H1 (cell line): Measurements from ENCODE around the gene GPR157. TPM values are rescaled to one million over a fixed set of nuclear protein-coding genes. Genes with fewer than 3 reads are reported as not detected.
A peak's percentile ranks its signal among the peaks of the same experiment; 100 is the strongest.

Source experiments
- CTCF ChIA-PET: fragments of 300-600 bp; sonication (Branson Sonifier 250); formaldehyde crosslinking; loops from one replicate; lab custom pipeline; 2021; ENCODE audit not compliant: partially characterized antibody; lab: Charles Lee
- POLR2A ChIA-PET: fragments of 300-600 bp; sonication (Branson Sonifier 250); formaldehyde crosslinking; loops from one replicate; lab custom pipeline; 2021; ENCODE audit warnings: inconsistent platforms; ENCODE audit not compliant: partially characterized antibody; lab: Charles Lee
- DNase-seq, 2 experiments: peaks; one replicate each; pipeline versions ENCODE4 v3.0.0 to v3.0.0-alpha.2; 2010 to 2022; ENCODE audit warnings: low spot score in 2 of 2, low read depth in 1 of 2, mixed read lengths in 1 of 2
- FAIRE-seq: peaks from 2 replicates; lab custom pipeline; 2011; peaks lifted over from hg19 to GRCh38; lab: Jason Lieb, UNC
- H2AFZ ChIP-seq: 2 replicates; pipeline ENCODE4 v1.8.1; 2012; ENCODE audit warnings: low read length, inconsistent platforms
- H2AK5ac ChIP-seq: 2 replicates; pipeline ENCODE4 v1.6.1; 2013; ENCODE audit warnings: low read depth, low read length
- H2BK120ac ChIP-seq: replicated peaks from 2 replicates; pipeline ENCODE3; 2013; ENCODE audit warnings: low read depth, low read length, inconsistent platforms
- H2BK12ac ChIP-seq: 2 replicates; pipeline ENCODE4 v1.6.1; 2013; ENCODE audit warnings: low read depth, low read length
- H2BK15ac ChIP-seq: 2 replicates; pipeline ENCODE4 v1.6.1; 2013; ENCODE audit warnings: low read length
- H2BK20ac ChIP-seq: 2 replicates; pipeline ENCODE4 v1.6.1; 2013; ENCODE audit warnings: low read length
- H2BK5ac ChIP-seq: 2 replicates; pipeline ENCODE4 v1.6.1; 2013; ENCODE audit warnings: low read depth, low read length
- H3K14ac ChIP-seq: 2 replicates; pipeline ENCODE4 v1.6.1; 2013; ENCODE audit warnings: inconsistent platforms; ENCODE audit not compliant: insufficient read length
- H3K18ac ChIP-seq: 2 replicates; pipeline ENCODE4 v1.6.1; 2013; ENCODE audit warnings: low read length; ENCODE audit errors: extremely low read depth
- H3K23ac ChIP-seq: 2 replicates; pipeline ENCODE4 v1.6.1; 2013; ENCODE audit warnings: inconsistent platforms; ENCODE audit not compliant: insufficient read length
- H3K23me2 ChIP-seq: 2 replicates; pipeline ENCODE4 v1.6.1; 2013; ENCODE audit warnings: low read depth, low read length
- H3K27ac ChIP-seq: 2 replicates; pipeline ENCODE4 v1.6.1; 2011; ENCODE audit warnings: low read depth, low read length, inconsistent platforms
- H3K27me3 ChIP-seq, 4 experiments: replicated peaks in 1 of 4; 1 replicate in 1 of 4; 2 replicates in 3 of 4; pipeline versions ENCODE4 v1.6.1 to v1.8.1; 2011 to 2013; ENCODE audit warnings: low read length in 3 of 4, mild to moderate bottlenecking in 3 of 4, inconsistent platforms in 2 of 4, mixed read lengths in 2 of 4, moderate library complexity in 1 of 4; ENCODE audit not compliant: control insufficient read depth in 3 of 4, insufficient read depth in 3 of 4; ENCODE audit errors: extremely low read depth in 1 of 4
- H3K36me3 ChIP-seq, 4 experiments: 2 replicates each; pipeline versions ENCODE4 v1.6.1 to v1.8.1; 2011 to 2013; ENCODE audit warnings: mild to moderate bottlenecking in 4 of 4, low read length in 3 of 4, moderate library complexity in 2 of 4, control low read depth in 1 of 4, inconsistent platforms in 1 of 4; ENCODE audit not compliant: insufficient read depth in 4 of 4, control insufficient read depth in 2 of 4
- H3K4ac ChIP-seq: replicated peaks from 2 replicates; pipeline ENCODE3; 2013; ENCODE audit warnings: low read length, low read depth, mixed read lengths, inconsistent platforms; ENCODE audit not compliant: insufficient read length
- H3K4me1 ChIP-seq, 4 experiments: replicated peaks in 1 of 4; 1 replicate in 1 of 4; 2 replicates in 3 of 4; pipeline versions ENCODE4 v1.6.1 to v1.8.1; 2011 to 2013; ENCODE audit warnings: low read length in 3 of 4, inconsistent platforms in 2 of 4, mixed read lengths in 1 of 4; ENCODE audit not compliant: insufficient read depth in 4 of 4, control insufficient read depth in 3 of 4
- H3K4me2 ChIP-seq, 2 experiments: 2 replicates each; pipeline versions ENCODE4 v1.6.1 to v1.8.1; 2011 to 2013; ENCODE audit warnings: low read depth in 2 of 2, low read length in 2 of 2, control low read depth in 1 of 2, inconsistent platforms in 1 of 2, mild to moderate bottlenecking in 1 of 2; ENCODE audit not compliant: insufficient read depth in 1 of 2
- H3K4me3 ChIP-seq, 4 experiments: fragments of 200-600, 300-600 bp in 1 of 4; sonication (generic), shearing (Covaris generic), sonication (Bioruptor Twin) in 1 of 4; 2 replicates each; pipeline versions ENCODE4 v1.5.1 to v1.8.1; 2011 to 2016; ENCODE audit warnings: low read length in 4 of 4, low read depth in 3 of 4, control low read depth in 2 of 4, inconsistent platforms in 2 of 4, mild to moderate bottlenecking in 2 of 4, mixed read lengths in 1 of 4, moderate library complexity in 1 of 4; ENCODE audit not compliant: insufficient read depth in 2 of 4; ENCODE audit errors: extremely low read depth in 1 of 4
- H3K56ac ChIP-seq: replicated peaks from 2 replicates; pipeline ENCODE3; 2013; ENCODE audit warnings: low read depth, mild to moderate bottlenecking, mixed read lengths, low read length, inconsistent platforms; ENCODE audit not compliant: insufficient read length
- H3K79me1 ChIP-seq: 2 replicates; pipeline ENCODE4 v1.6.1; 2013; ENCODE audit warnings: low read depth, low read length, control low read depth
- H3K79me2 ChIP-seq, 2 experiments: 2 replicates each; pipeline versions ENCODE4 v1.6.1 to v1.8.1; 2012 to 2013; ENCODE audit warnings: low read length in 2 of 2, mild to moderate bottlenecking in 2 of 2, inconsistent platforms in 1 of 2; ENCODE audit not compliant: insufficient read depth in 2 of 2, control insufficient read depth in 1 of 2
- H3K9ac ChIP-seq, 4 experiments: replicated peaks in 1 of 4; 1 replicate in 1 of 4; 2 replicates in 3 of 4; pipeline versions ENCODE4 v1.6.1 to v1.8.1; 2011 to 2013; ENCODE audit warnings: low read depth in 3 of 4, low read length in 3 of 4, control low read depth in 2 of 4, mild to moderate bottlenecking in 2 of 4, moderate library complexity in 2 of 4, inconsistent platforms in 1 of 4; ENCODE audit errors: extremely low read depth in 1 of 4
- H3K9me3 ChIP-seq, 2 experiments: 2 replicates each; pipeline versions ENCODE4 v1.6.1 to v1.8.1; 2012 to 2013; ENCODE audit warnings: mild to moderate bottlenecking in 2 of 2, moderate library complexity in 2 of 2, control low read depth in 1 of 2, inconsistent platforms in 1 of 2, low read depth in 1 of 2, low read length in 1 of 2, mixed read lengths in 1 of 2; ENCODE audit not compliant: insufficient read depth in 2 of 2
- H4K20me1 ChIP-seq, 2 experiments: replicated peaks in 1 of 2; 2 replicates each; pipeline versions ENCODE3 to v1.8.1; 2011 to 2013; ENCODE audit warnings: inconsistent platforms in 2 of 2, low read length in 2 of 2, mild to moderate bottlenecking in 1 of 2; ENCODE audit not compliant: insufficient read depth in 2 of 2, control insufficient read depth in 1 of 2
- H4K5ac ChIP-seq: 2 replicates; pipeline ENCODE4 v1.6.1; 2013; ENCODE audit warnings: low read length, low read depth, mixed read lengths, inconsistent platforms; ENCODE audit not compliant: insufficient read length
- H4K8ac ChIP-seq: 2 replicates; pipeline ENCODE4 v1.8.0; 2013; ENCODE audit warnings: mild to moderate bottlenecking, moderate library complexity, low read length, inconsistent platforms; ENCODE audit not compliant: insufficient read depth; ENCODE audit errors: extremely low read depth
- H4K91ac ChIP-seq: replicated peaks from 2 replicates; pipeline ENCODE3; 2013; ENCODE audit warnings: low read length, mixed read lengths, inconsistent platforms; ENCODE audit not compliant: insufficient read length
- KDM4A ChIP-seq: IDR thresholded peaks from one replicate; pipeline ENCODE4 v1.7.1; 2012; ENCODE audit warnings: low read depth, mild to moderate bottlenecking, moderate library complexity, low read length, inconsistent platforms; ENCODE audit not compliant: severe bottlenecking
- NANOG ChIP-seq: IDR thresholded peaks from 2 replicates; pipeline ENCODE4 v1.6.1; 2011; ENCODE audit warnings: low read length, low read depth, mild to moderate bottlenecking, inconsistent platforms; ENCODE audit not compliant: insufficient read depth, poor library complexity, severe bottlenecking
- WGBS, 2 experiments: shearing (Covaris generic) in 1 of 2; methylation state at CpG; one replicate each; pipeline versions ENCODE4 v1.1.6 to v1.1.7; 2013 to 2015; ENCODE audit warnings: low lambda C conversion rate in 2 of 2, mixed read lengths in 2 of 2, inconsistent platforms in 1 of 2, low coverage in 1 of 2, missing lambda C conversion rate in 1 of 2; ENCODE audit not compliant: insufficient replicate concordance in 2 of 2, insufficient coverage in 1 of 2, insufficient read length in 1 of 2; ENCODE audit errors: extremely low coverage in 1 of 2, missing lambda C conversion rate in 1 of 2; 5-methylcytosine and 5-hydroxymethylcytosine counted together
- polyA plus RNA-seq, 7 experiments: library from polyadenylated mRNA; depleted of rRNA in 3 of 7; stranded (reverse) in 5 of 7; unstranded in 2 of 7; fragments of >200 nt in 5 of 7; fragments of 200-250 nt in 2 of 7; gene quantifications; 1 replicate in 5 of 7; 2 replicates in 1 of 7; 4 replicates in 1 of 7; pipeline versions ENCODE4 v1.2.1 to v1.2.3, GENCODE V29; 2011 to 2013; ENCODE audit warnings: missing spikeins in 2 of 7, mixed read lengths in 2 of 7
- total RNA-seq: library from RNA; stranded (reverse); fragmentation: NEBNext Ultra II Directional; extraction: Animal tissue kit (Norgen Biotek cat#: 25700); gene quantifications from 2 replicates; pipeline ENCODE4 v1.2.1, GENCODE V29; 2021
- TF ChIP-seq, protein P1 (sequence below), 3 experiments: IDR thresholded peaks; 1 replicate in 2 of 3; 2 replicates in 1 of 3; pipeline versions ENCODE4 v1.5.1 to v1.6.1; 2011; ENCODE audit warnings: low read length in 3 of 3, mild to moderate bottlenecking in 3 of 3, inconsistent platforms in 2 of 3, low read depth in 1 of 3, moderate library complexity in 1 of 3; ENCODE audit not compliant: insufficient read depth in 1 of 3; ENCODE audit errors: control extremely low read depth in 1 of 3

Gene GPR157
- total and polyA plus RNA-seq, 2 of the 8 experiments (the other 6 are each of a cell fraction or from before 2014, with no cell fraction given) = 1.0 to 11.0 TPM

DNA sequence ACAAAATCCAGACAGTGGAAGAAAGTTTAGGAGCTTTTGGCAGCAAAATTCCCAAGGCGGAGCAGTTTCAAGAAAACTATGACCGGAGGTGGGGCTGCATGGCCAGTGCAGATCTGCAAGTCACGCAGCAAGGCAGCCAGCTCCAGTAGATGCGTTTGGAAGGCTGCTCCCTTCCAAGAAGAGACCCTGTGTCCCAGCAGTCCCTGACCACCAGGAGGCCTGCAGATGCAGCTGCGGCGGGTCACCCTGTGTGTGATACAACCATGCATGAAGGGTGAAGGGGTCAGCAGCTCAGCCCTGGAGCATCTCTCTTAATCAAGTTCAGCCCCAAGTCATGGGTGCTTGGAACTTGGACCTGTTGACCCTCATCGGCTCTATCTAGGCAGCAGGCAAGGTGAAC, 29.3 kb downstream of the GPR157 start:
- Histone ChIP-seq H3K9me3 (peaks cover 12 to 18% of the 10 kb centered on the region in 2 experiments), H4K20me1 (no peaks in the 10 kb centered on the region), H2AFZ (no peak overlapping the region), H3K79me2 (no peaks in the 10 kb centered on the region), H3K36me3 (no peaks in the 10 kb centered on the region), H3K4ac (no peak overlapping the region), H3K27ac (no peak overlapping the region), H2BK120ac (no peak overlapping the region), H3K4me3 (no peak overlapping the region), H3K4me2 (no peak overlapping the region), H3K9ac (no peak overlapping the region), H3K18ac (no peak overlapping the region), H3K27me3 (no peaks in the 10 kb centered on the region), H3K23me2 (no peaks in the 10 kb centered on the region), H4K8ac (no peak overlapping the region), H3K23ac (no peak overlapping the region), H2BK15ac (no peak overlapping the region), H2BK12ac (no peak overlapping the region), H3K79me1 (no peaks in the 10 kb centered on the region), H4K91ac (no peak overlapping the region), H3K14ac (no peak overlapping the region), H4K5ac (no peak overlapping the region), H2AK5ac (no peak overlapping the region), H2BK20ac (no peak overlapping the region), H2BK5ac (no peak overlapping the region), H3K4me1 (peaks cover 0 to 2% (median 0%) of the 10 kb centered on the region in 4 experiments; a peak in 2 of 7 replicates), H3K56ac (no peak overlapping the region)
- FAIRE-seq (no peak), DNase-seq (no peak)
- WGBS, 2 experiments = 88% methylated on average over 7 of the region's 7 CpGs; no CpG with 5 or more reads in 1 of the 2 experiments
- CTCF ChIA-PET = interaction anchor here (1.1 to 13.9 kb wide), 12 partner anchors 8 to 255 kb away, joined by 3 to 156 read pairs (median 4); no protein-coding TSS in a partner anchor
- POLR2A ChIA-PET = interaction anchor here (4.0 kb wide), 1 partner anchor 90 kb away, joined by 26 read pairs; no protein-coding TSS in a partner anchor
- TF ChIP-seq, protein P1, sequence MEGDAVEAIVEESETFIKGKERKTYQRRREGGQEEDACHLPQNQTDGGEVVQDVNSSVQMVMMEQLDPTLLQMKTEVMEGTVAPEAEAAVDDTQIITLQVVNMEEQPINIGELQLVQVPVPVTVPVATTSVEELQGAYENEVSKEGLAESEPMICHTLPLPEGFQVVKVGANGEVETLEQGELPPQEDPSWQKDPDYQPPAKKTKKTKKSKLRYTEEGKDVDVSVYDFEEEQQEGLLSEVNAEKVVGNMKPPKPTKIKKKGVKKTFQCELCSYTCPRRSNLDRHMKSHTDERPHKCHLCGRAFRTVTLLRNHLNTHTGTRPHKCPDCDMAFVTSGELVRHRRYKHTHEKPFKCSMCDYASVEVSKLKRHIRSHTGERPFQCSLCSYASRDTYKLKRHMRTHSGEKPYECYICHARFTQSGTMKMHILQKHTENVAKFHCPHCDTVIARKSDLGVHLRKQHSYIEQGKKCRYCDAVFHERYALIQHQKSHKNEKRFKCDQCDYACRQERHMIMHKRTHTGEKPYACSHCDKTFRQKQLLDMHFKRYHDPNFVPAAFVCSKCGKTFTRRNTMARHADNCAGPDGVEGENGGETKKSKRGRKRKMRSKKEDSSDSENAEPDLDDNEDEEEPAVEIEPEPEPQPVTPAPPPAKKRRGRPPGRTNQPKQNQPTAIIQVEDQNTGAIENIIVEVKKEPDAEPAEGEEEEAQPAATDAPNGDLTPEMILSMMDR (IDR thresholded peaks at IDR 0.05; ENCODE audit: control extremely low read depth in 1 of 3, insufficient read depth in 1 of 3, low read depth in 1 of 3, low read length in 3 of 3) = peak in 2 of 3 experiments; percentile 5 to 18; a peak in 1 of 4 replicates
- no peak for TF ChIP-seq NANOG
- TF ChIP-seq KDM4A = no peak
